MM.1S (cell line): Measurements from ENCODE around the gene DAAM1.

Experiments
- EZH2 ChIP-seq: fragments of 300-600 bp; sonication (generic); optimal IDR thresholded peaks from 2 replicates; pipeline ENCODE3; 2017; ENCODE audit warnings: low read depth, mild to moderate bottlenecking, antibody characterized with exemption, low read length, mixed read lengths
- EZH2phosphoT487 ChIP-seq: fragments of 300-600 bp; sonication (generic); IDR thresholded peaks from 2 replicates; pipeline ENCODE4 v1.6.1; 2018; ENCODE audit warnings: antibody characterized with exemption, low read length
- TF ChIP-seq, protein P1 (sequence below): fragments of 300-600 bp; sonication (generic); IDR thresholded peaks from 2 replicates; pipeline ENCODE4 v1.5.1; 2016; ENCODE audit warnings: antibody characterized with exemption, low read length, mixed read lengths

DNA sequence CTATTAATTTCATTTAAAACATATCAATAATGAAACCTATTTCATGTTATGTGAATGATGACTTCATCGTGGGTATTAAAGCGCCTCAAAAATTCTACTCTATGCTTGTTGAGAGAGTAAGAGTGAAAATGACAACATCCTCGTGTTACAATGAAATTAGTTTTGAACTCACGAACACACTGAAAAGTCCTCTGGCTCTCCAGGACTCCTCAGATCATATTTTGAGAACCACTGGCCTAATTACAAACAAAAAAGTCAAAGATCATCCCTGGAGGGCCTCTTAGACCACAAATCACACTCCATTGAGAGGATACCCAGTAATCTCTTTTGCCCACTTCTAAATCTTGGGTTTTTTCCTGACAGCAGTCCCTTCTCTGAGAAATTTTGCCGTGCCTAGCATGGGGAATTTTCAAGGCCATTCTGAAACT, 19.1 kb downstream of the DAAM1 start:
- TF ChIP-seq, protein P1, sequence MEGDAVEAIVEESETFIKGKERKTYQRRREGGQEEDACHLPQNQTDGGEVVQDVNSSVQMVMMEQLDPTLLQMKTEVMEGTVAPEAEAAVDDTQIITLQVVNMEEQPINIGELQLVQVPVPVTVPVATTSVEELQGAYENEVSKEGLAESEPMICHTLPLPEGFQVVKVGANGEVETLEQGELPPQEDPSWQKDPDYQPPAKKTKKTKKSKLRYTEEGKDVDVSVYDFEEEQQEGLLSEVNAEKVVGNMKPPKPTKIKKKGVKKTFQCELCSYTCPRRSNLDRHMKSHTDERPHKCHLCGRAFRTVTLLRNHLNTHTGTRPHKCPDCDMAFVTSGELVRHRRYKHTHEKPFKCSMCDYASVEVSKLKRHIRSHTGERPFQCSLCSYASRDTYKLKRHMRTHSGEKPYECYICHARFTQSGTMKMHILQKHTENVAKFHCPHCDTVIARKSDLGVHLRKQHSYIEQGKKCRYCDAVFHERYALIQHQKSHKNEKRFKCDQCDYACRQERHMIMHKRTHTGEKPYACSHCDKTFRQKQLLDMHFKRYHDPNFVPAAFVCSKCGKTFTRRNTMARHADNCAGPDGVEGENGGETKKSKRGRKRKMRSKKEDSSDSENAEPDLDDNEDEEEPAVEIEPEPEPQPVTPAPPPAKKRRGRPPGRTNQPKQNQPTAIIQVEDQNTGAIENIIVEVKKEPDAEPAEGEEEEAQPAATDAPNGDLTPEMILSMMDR = no peak
- no peak for TF ChIP-seq EZH2
- no peak for TF ChIP-seq EZH2phosphoT487
